ENCODE data around the gene SENP2. TPM values are rescaled to one million over a fixed set of nuclear protein-coding genes. Genes with fewer than 3 reads are reported as not detected.

Gene SENP2
- total RNA-seq, 2 experiments from 2014 or later = 61.1 to 61.2 TPM

DNA sequence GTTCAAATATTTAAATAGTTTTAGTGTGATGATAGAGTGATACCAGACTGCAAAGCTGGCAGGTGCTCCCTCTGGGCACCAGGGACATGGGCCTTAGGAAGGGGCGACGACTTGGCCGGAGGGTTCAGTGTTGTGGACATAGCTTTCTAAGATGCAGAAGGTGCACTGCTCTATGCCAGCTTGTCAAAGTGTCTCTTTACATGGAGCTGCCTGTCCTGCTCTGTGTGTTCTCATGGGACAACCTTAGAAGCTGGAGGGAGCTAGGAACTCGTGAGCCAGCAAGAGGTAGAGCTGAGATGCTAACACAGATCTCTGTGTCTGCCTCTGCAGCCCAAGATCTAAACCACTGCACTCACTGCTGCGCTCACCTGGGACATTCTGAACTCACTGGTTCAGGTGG is 77.8 kb downstream of the SENP2 start:
- Mint-ChIP-seq H3K9me3 (no peaks in the 10 kb centered on the region), H3K27me3 (peaks cover 13% of the 10 kb centered on the region), H3K4me1 (ENCODE audit: low read depth) (no peaks in the 10 kb centered on the region), H3K36me3 (ENCODE audit: low read depth) (no peaks in the 10 kb centered on the region), H3K27ac (no peak overlapping the region), H3K4me3 (no peak overlapping the region)
- Histone ChIP-seq H3K4me1 (ENCODE audit: insufficient read depth, low read length) (peaks cover 6% of the 10 kb centered on the region), H3K4me3 (ENCODE audit: low read length) (no peak overlapping the region), H3K27me3 (ENCODE audit: control insufficient read depth in 1 of 2, insufficient read depth in 2 of 2, low read length in 2 of 2) (peaks cover 0 to 2% of the 10 kb centered on the region in 2 experiments), H3K9me3 (ENCODE audit: control insufficient read depth in 1 of 2, insufficient read depth in 1 of 2, low read length in 2 of 2) (no peaks in the 10 kb centered on the region), H3K36me3 (ENCODE audit: insufficient read depth, low read length) (no peaks in the 10 kb centered on the region), H3K27ac (ENCODE audit: low read depth in 1 of 2, low read length in 2 of 2) (no peak overlapping the region)
- POLR2A ChIA-PET = no interaction called here
- CTCF ChIA-PET = no interaction called here
- DNase-seq (no peak), ATAC-seq (ENCODE audit: poor library complexity) (no peak)
- TF ChIP-seq, protein P1, sequence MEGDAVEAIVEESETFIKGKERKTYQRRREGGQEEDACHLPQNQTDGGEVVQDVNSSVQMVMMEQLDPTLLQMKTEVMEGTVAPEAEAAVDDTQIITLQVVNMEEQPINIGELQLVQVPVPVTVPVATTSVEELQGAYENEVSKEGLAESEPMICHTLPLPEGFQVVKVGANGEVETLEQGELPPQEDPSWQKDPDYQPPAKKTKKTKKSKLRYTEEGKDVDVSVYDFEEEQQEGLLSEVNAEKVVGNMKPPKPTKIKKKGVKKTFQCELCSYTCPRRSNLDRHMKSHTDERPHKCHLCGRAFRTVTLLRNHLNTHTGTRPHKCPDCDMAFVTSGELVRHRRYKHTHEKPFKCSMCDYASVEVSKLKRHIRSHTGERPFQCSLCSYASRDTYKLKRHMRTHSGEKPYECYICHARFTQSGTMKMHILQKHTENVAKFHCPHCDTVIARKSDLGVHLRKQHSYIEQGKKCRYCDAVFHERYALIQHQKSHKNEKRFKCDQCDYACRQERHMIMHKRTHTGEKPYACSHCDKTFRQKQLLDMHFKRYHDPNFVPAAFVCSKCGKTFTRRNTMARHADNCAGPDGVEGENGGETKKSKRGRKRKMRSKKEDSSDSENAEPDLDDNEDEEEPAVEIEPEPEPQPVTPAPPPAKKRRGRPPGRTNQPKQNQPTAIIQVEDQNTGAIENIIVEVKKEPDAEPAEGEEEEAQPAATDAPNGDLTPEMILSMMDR (IDR thresholded peaks at IDR 0.05) = no peak
- intact Hi-C loops (cut with DNase I, micrococcal nuclease) = no loop called here

- H3K4me1 ChIP-seq (ENCODE audit: insufficient read depth, low read length) = no peaks in the 10 kb centered on the region
Observed at GRCh38 chr3:185667574-185667973, 81.5 kb downstream of the SENP2 start.

DNA sequence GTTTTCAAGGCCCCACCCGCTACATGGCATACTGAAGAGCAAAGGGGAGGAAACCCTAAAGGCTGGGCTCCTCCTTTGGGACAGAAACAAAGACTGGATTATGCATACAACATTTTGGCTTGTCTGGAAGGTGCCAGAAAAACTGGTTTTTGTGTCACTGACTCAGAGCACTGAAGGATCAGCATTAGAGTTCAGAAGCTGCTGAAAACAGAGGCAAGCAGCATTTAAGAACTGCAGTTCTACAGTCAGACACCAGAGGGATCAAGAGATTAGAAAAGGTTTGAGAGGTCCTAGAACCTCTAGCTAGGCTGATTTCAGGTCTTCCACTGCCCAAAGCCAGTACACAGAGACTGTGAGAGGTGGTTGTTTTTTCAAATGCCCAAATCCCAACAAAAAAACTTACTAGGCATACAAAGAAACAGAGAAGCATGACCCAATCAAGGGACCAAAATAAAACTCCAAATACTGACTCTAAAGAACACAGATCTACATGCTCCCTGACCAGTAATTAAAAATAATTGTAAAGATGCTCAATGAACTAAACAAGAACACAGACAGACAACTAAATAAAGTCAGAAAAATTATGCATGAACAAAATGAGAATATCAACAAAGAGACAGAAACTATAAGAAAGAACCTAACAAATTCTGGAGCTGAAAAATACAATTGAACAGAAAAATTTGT is 91.2 kb downstream of the SENP2 start:
- Mint-ChIP-seq H3K27me3 (peaks cover 32% of the 10 kb centered on the region), H3K4me1 (ENCODE audit: low read depth) (no peaks in the 10 kb centered on the region), H3K9me3 (peaks cover 12% of the 10 kb centered on the region), H3K36me3 (ENCODE audit: low read depth) (no peaks in the 10 kb centered on the region), H3K27ac (no peak overlapping the region), H3K4me3 (no peak overlapping the region)
- Histone ChIP-seq H3K4me1 (ENCODE audit: insufficient read depth, low read length) (no peaks in the 10 kb centered on the region), H3K27me3 (ENCODE audit: control insufficient read depth in 1 of 2, insufficient read depth in 2 of 2, low read length in 2 of 2) (no peaks in the 10 kb centered on the region), H3K4me3 (ENCODE audit: low read length) (no peak overlapping the region), H3K27ac (ENCODE audit: low read depth in 1 of 2, low read length in 2 of 2) (no peak overlapping the region), H3K36me3 (ENCODE audit: insufficient read depth, low read length) (no peaks in the 10 kb centered on the region), H3K9me3 (ENCODE audit: control insufficient read depth in 1 of 2, insufficient read depth in 1 of 2, low read length in 2 of 2) (peaks cover 4 to 8% of the 10 kb centered on the region in 2 experiments)
- POLR2A ChIA-PET = no interaction called here
- DNase-seq (peak in 1 of 14 experiments; percentile 14), ATAC-seq (ENCODE audit: poor library complexity) (no peak)
- TF ChIP-seq, protein P1 (IDR thresholded peaks at IDR 0.05) = no peak
- CTCF ChIA-PET = interaction anchor here (1.3 kb wide), 1 partner anchor 17 kb away, joined by 4 read pairs; no protein-coding TSS in a partner anchor
- intact Hi-C loops (cut with DNase I, micrococcal nuclease) = no loop called here

More at GRCh38 chr3:185667574-185667973, 81.5 kb downstream of the SENP2 start:
- POLR2A ChIA-PET = no interaction called here
- Histone ChIP-seq H3K9me3 (ENCODE audit: control insufficient read depth in 1 of 2, insufficient read depth in 1 of 2, low read length in 2 of 2) (no peaks in the 10 kb centered on the region), H3K36me3 (ENCODE audit: insufficient read depth, low read length) (no peaks in the 10 kb centered on the region), H3K27me3 (ENCODE audit: control insufficient read depth in 1 of 2, insufficient read depth in 2 of 2, low read length in 2 of 2) (peaks cover 0 to 2% of the 10 kb centered on the region in 2 experiments), H3K27ac (ENCODE audit: low read depth in 1 of 2, low read length in 2 of 2) (no peak overlapping the region), H3K4me3 (ENCODE audit: low read length) (no peak overlapping the region)
- Mint-ChIP-seq H3K4me1 (ENCODE audit: low read depth) (no peaks in the 10 kb centered on the region), H3K27ac (no peak overlapping the region), H3K27me3 (peaks cover 5% of the 10 kb centered on the region), H3K36me3 (ENCODE audit: low read depth) (no peaks in the 10 kb centered on the region), H3K9me3 (no peaks in the 10 kb centered on the region), H3K4me3 (no peak overlapping the region)
- CTCF ChIA-PET = no interaction called here
- no peak for DNase-seq
- intact Hi-C loops (cut with DNase I, micrococcal nuclease) = no loop called here
- TF ChIP-seq, protein P1 (IDR thresholded peaks at IDR 0.05) = no peak
- ATAC-seq (ENCODE audit: poor library complexity) = no peak
